IMR-90 (cell line): Measurements from ENCODE around the gene PLEKHA8. TPM values are rescaled to one million over a fixed set of nuclear protein-coding genes. Genes with fewer than 3 reads are reported as not detected.

Source experiments
- ATAC-seq: fragments of 200-7000 bp; cut with Tn5 transposase; 2 replicates; pipeline ENCODE4 v1.9.1; 2020; ENCODE audit warnings: low read depth, mild to moderate bottlenecking, moderate library complexity
- BruUV-seq: library from RNA; stranded (reverse); fragments of 400-500 nt; replicated peaks from 2 replicates; lab custom pipeline; 2021; lab: Mats Ljungman, UMichigan
- CTCF ChIA-PET: fragments of 300-600 bp; formaldehyde crosslinking; extraction: SDS; loops from one replicate; lab custom pipeline; 2021; ENCODE audit warnings: antibody characterized with exemption; lab: Yijun Ruan, JAX
- POLR2A ChIA-PET: fragments of 300-600 bp; sonication (Branson Sonifier 250); formaldehyde crosslinking; loops from one replicate; lab custom pipeline; 2022; ENCODE audit warnings: antibody characterized with exemption; ENCODE audit not compliant: unreplicated experiment; lab: Charles Lee
- DNase-seq: peaks from one replicate; pipeline ENCODE4 v3.0.0; 2013
- H2AFZ ChIP-seq: replicated peaks from 2 replicates; pipeline ENCODE3; 2013; ENCODE audit warnings: low read length, mild to moderate bottlenecking; ENCODE audit not compliant: poor library complexity
- H2AK5ac ChIP-seq: 2 replicates; pipeline ENCODE4 v1.6.1; 2013; ENCODE audit warnings: low read depth, low read length, inconsistent platforms
- H2AK9ac ChIP-seq: replicated peaks from 2 replicates; pipeline ENCODE3; 2013; ENCODE audit warnings: mild to moderate bottlenecking, low read depth, low read length, moderate library complexity; ENCODE audit not compliant: poor library complexity
- H2BK120ac ChIP-seq: 2 replicates; pipeline ENCODE4 v1.6.1; 2013; ENCODE audit warnings: low read depth, low read length, inconsistent platforms
- H2BK15ac ChIP-seq: 3 replicates; pipeline ENCODE4 v1.6.1; 2013; ENCODE audit warnings: low read depth, low read length, inconsistent platforms
- H2BK20ac ChIP-seq: 2 replicates; pipeline ENCODE4 v1.6.1; 2013; ENCODE audit warnings: low read depth, mild to moderate bottlenecking, inconsistent platforms, low read length, moderate library complexity
- H2BK5ac ChIP-seq: 2 replicates; pipeline ENCODE4 v1.6.1; 2013; ENCODE audit warnings: mild to moderate bottlenecking, low read depth, low read length, inconsistent platforms; ENCODE audit not compliant: poor library complexity, severe bottlenecking
- H3K14ac ChIP-seq: replicated peaks from 2 replicates; pipeline ENCODE4 v1.6.1; 2013; ENCODE audit warnings: low read depth, low read length, inconsistent platforms
- H3K18ac ChIP-seq: 2 replicates; pipeline ENCODE4 v1.6.1; 2013; ENCODE audit warnings: low read depth, low read length, control low read depth
- H3K23ac ChIP-seq: 2 replicates; pipeline ENCODE4 v1.6.1; 2013; ENCODE audit warnings: low read depth, low read length, inconsistent platforms
- H3K27ac ChIP-seq: 2 replicates; pipeline ENCODE4 v1.5.1; 2013; ENCODE audit warnings: mild to moderate bottlenecking, control low read depth, low read length; ENCODE audit not compliant: insufficient read depth
- H3K27me3 ChIP-seq: 2 replicates; pipeline ENCODE4 v1.6.1; 2013; ENCODE audit warnings: low read length; ENCODE audit not compliant: control insufficient read depth, insufficient read depth
- H3K36me3 ChIP-seq: 2 replicates; pipeline ENCODE4 v1.6.1; 2013; ENCODE audit warnings: low read length, mixed read lengths; ENCODE audit not compliant: control insufficient read depth, insufficient read depth
- H3K4ac ChIP-seq: 2 replicates; pipeline ENCODE4 v1.6.1; 2013; ENCODE audit warnings: low read depth, low read length, inconsistent platforms
- H3K4me1 ChIP-seq: 2 replicates; pipeline ENCODE4 v1.6.1; 2013; ENCODE audit warnings: low read length, mixed read lengths; ENCODE audit not compliant: control insufficient read depth, insufficient read depth
- H3K4me2 ChIP-seq: 2 replicates; pipeline ENCODE4 v1.6.1; 2013; ENCODE audit warnings: low read depth, mild to moderate bottlenecking, control low read depth, low read length, moderate library complexity
- H3K4me3 ChIP-seq: 2 replicates; pipeline ENCODE4 v1.5.1; 2013; ENCODE audit warnings: low read depth, mild to moderate bottlenecking, control low read depth, low read length, moderate library complexity; ENCODE audit not compliant: insufficient read depth
- H3K56ac ChIP-seq: 2 replicates; pipeline ENCODE4 v1.6.1; 2013; ENCODE audit warnings: low read length, inconsistent platforms; ENCODE audit not compliant: insufficient read depth; ENCODE audit errors: extremely low read depth
- H3K79me1 ChIP-seq, 2 experiments: 2 replicates each; pipeline ENCODE4 v1.6.1; 2013; ENCODE audit warnings: low read length in 2 of 2, inconsistent platforms in 1 of 2, low read depth in 1 of 2
- H3K9ac ChIP-seq: 2 replicates; pipeline ENCODE4 v1.6.1; 2013; ENCODE audit warnings: low read depth, low read length, control low read depth
- H3K9me1 ChIP-seq: 2 replicates; pipeline ENCODE4 v1.6.1; 2013; ENCODE audit warnings: low read length, inconsistent platforms; ENCODE audit not compliant: insufficient read depth
- H3K9me3 ChIP-seq: 2 replicates; pipeline ENCODE4 v1.6.1; 2013; ENCODE audit warnings: low read length; ENCODE audit not compliant: control insufficient read depth, insufficient read depth
- H4K20me1 ChIP-seq: 2 replicates; pipeline ENCODE4 v1.6.1; 2013; ENCODE audit warnings: low read length, inconsistent platforms; ENCODE audit not compliant: insufficient read depth
- H4K5ac ChIP-seq: 2 replicates; pipeline ENCODE4 v1.6.1; 2013; ENCODE audit warnings: mild to moderate bottlenecking, low read depth, low read length, control low read depth
- H4K8ac ChIP-seq, 2 experiments: 2 replicates each; pipeline ENCODE4 v1.6.1; 2013; ENCODE audit warnings: low read depth in 2 of 2, low read length in 2 of 2, control low read depth in 1 of 2, inconsistent platforms in 1 of 2
- H4K91ac ChIP-seq: 2 replicates; pipeline ENCODE4 v1.6.1; 2013; ENCODE audit warnings: low read depth, low read length, inconsistent platforms; ENCODE audit not compliant: insufficient read depth
- BHLHE40 ChIP-seq: fragments of 150-350 bp; IDR thresholded peaks from 2 replicates; pipeline ENCODE4 v1.6.1; 2016; ENCODE audit warnings: mild to moderate bottlenecking, low read depth, low read length
- CEBPB ChIP-seq: IDR thresholded peaks from 2 replicates; pipeline ENCODE4 v1.6.1; 2012; ENCODE audit warnings: low read depth, low read length, improper control_type of control experiment
- CHD1 ChIP-seq: IDR thresholded peaks from 2 replicates; pipeline ENCODE4 v1.6.1; 2012; ENCODE audit warnings: low read depth, low read length, improper control_type of control experiment
- FOS ChIP-seq: fragments of 150-350 bp; IDR thresholded peaks from 2 replicates; pipeline ENCODE4 v1.6.1; 2016; ENCODE audit warnings: low read depth, low read length
- MAFK ChIP-seq: IDR thresholded peaks from 2 replicates; pipeline ENCODE4 v1.6.1; 2012; ENCODE audit warnings: low read depth, low read length, improper control_type of control experiment
- MAZ ChIP-seq: IDR thresholded peaks from 2 replicates; pipeline ENCODE4 v1.6.1; 2012; ENCODE audit warnings: low read depth, mild to moderate bottlenecking, low read length, improper control_type of control experiment, moderate library complexity, borderline replicate concordance
- MXI1 ChIP-seq: IDR thresholded peaks from 2 replicates; pipeline ENCODE4 v1.6.1; 2012; ENCODE audit warnings: low read depth, mild to moderate bottlenecking, low read length, moderate library complexity, borderline replicate concordance
- NFE2L2 ChIP-seq: fragments of 150-350 bp; IDR thresholded peaks from 2 replicates; pipeline ENCODE4 v1.6.1; 2016; ENCODE audit warnings: low read depth, mild to moderate bottlenecking, low read length
- POLR2A ChIP-seq: IDR thresholded peaks from 2 replicates; pipeline ENCODE4 v1.6.1; 2012; ENCODE audit warnings: mild to moderate bottlenecking, low read depth, low read length
- RAD21 ChIP-seq: IDR thresholded peaks from 2 replicates; pipeline ENCODE4 v1.6.1; 2012; ENCODE audit warnings: low read length, improper control_type of control experiment
- RCOR1 ChIP-seq: IDR thresholded peaks from 2 replicates; pipeline ENCODE4 v1.6.1; 2012; ENCODE audit warnings: mild to moderate bottlenecking, low read length, improper control_type of control experiment; ENCODE audit not compliant: insufficient replicate concordance
- RFX5 ChIP-seq: IDR thresholded peaks from 2 replicates; pipeline ENCODE4 v1.8.0; 2012; ENCODE audit warnings: low read depth, mild to moderate bottlenecking, low read length, moderate library complexity
- SMC3 ChIP-seq: fragments of 150-350 bp; IDR thresholded peaks from 2 replicates; pipeline ENCODE4 v1.6.1; 2016; ENCODE audit warnings: low read depth, mild to moderate bottlenecking, antibody characterized with exemption, low read length, moderate library complexity
- WGBS, 2 experiments: methylation state at CpG; one replicate each; pipeline versions ENCODE4 v1.1.5 to v1.1.7; 2013; ENCODE audit warnings: missing lambda C conversion rate in 2 of 2; ENCODE audit not compliant: insufficient read length in 1 of 2; ENCODE audit errors: extremely low coverage in 2 of 2; 5-methylcytosine and 5-hydroxymethylcytosine counted together
- dilution Hi-C: fragments of 300-500 bp; cut with HindIII; formaldehyde crosslinking; loops from one replicate; pipeline ENCODE4 v1.14.3; 2018; ENCODE audit warnings: low sequenced_read_pairs; ENCODE audit not compliant: unreplicated experiment
- in situ Hi-C: fragments of 300-500 bp; cut with MboI; formaldehyde crosslinking; loops from 3 replicates; pipeline ENCODE4 v1.14.3; 2019; ENCODE audit warnings: low sequenced_read_pairs, inconsistent platforms, mixed read lengths
- intact Hi-C: fragments of 100-400 bp; cut with micrococcal nuclease; formaldehyde crosslinking; loops from 2 replicates; pipeline ENCODE4 v1.10.0; 2022
- polyA plus RNA-seq, 3 experiments: library from polyadenylated mRNA; depleted of rRNA; stranded (reverse); fragments of >200 nt; gene quantifications; 2 replicates each; pipeline ENCODE4 v1.2.3, GENCODE V29; 2012; ENCODE audit warnings: low replicate concordance in 1 of 3
- total RNA-seq: library from RNA; depleted of rRNA; stranded (reverse); fragments of >200 nt; gene quantifications from 2 replicates; pipeline ENCODE4 v1.2.3, GENCODE V29; 2012
- TF ChIP-seq, protein P1 (sequence below): conservative IDR thresholded peaks from 2 replicates; pipeline ENCODE4 v1.5.1; 2012; ENCODE audit warnings: mild to moderate bottlenecking, low read depth, low read length, improper control_type of control experiment
- TF ChIP-seq, protein P2 (sequence below): fragments of 150-350 bp; IDR thresholded peaks from 2 replicates; pipeline ENCODE4 v1.6.1; 2017; ENCODE audit warnings: mild to moderate bottlenecking, antibody characterized with exemption, low read length, low read depth
- TF ChIP-seq, protein P3 (sequence below): fragments of 150-350 bp; IDR thresholded peaks from 2 replicates; pipeline ENCODE4 v1.6.1; 2016; ENCODE audit warnings: low read depth, mild to moderate bottlenecking, low read length, moderate library complexity, borderline replicate concordance

PLEKHA8 gene
- total and polyA plus RNA-seq, 2 of the 4 experiments (the other 2 are of a cell fraction), result 3.6 to 9.7 TPM

DNA sequence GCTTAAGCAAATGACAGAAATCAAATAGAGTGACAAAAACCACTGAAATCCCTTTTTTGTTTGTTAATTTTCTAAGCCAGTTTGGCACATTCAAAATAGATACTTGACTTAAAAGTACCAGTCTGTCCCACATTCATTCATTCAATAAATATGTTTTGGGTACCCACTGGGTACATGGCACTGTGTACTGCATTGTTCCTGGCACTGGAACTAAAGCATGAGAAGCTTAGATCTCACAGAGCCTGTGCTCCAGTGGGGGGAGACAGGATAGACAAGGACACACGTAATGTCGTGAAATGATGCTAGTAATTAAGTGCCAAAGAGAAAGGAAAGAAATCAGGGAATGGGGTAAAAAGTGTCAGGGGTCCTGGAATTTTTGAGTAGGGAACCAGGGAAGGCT is 119.6 kb downstream of the PLEKHA8 start:
- Histone ChIP-seq H2BK15ac (no peak overlapping the region), H3K18ac (no peak overlapping the region), H3K56ac (no peak overlapping the region), H3K9ac (no peak overlapping the region), H2BK5ac (no peak overlapping the region), H3K4me3 (no peak overlapping the region), H2BK120ac (no peak overlapping the region), H4K8ac (no peak overlapping the region), H3K4ac (no peak overlapping the region), H3K9me3 (no peaks in the 10 kb centered on the region), H2AFZ (no peak overlapping the region), H4K5ac (no peak overlapping the region), H3K79me1 (peaks cover 3 to 4% of the 10 kb centered on the region in 2 experiments; a peak in 2 of 4 replicates), H3K9me1 (no peaks in the 10 kb centered on the region), H3K4me1 (peaks cover 3% of the 10 kb centered on the region; the same call in 1 of the 2 replicates), H3K14ac (no peak overlapping the region), H3K27me3 (no peaks in the 10 kb centered on the region), H2AK9ac (no peak overlapping the region), H3K4me2 (no peak overlapping the region), H2BK20ac (no peak overlapping the region), H3K27ac (no peak overlapping the region), H3K23ac (no peak overlapping the region), H3K36me3 (peaks cover 3% of the 10 kb centered on the region), H2AK5ac (no peak overlapping the region), H4K20me1 (no peaks in the 10 kb centered on the region), H4K91ac (no peak overlapping the region)
- POLR2A ChIA-PET, result no interaction called here
- no peak for DNase-seq
- ATAC-seq, result no peak
- in situ Hi-C loops (no loop called here), intact Hi-C loops (no loop called here), dilution Hi-C loops (no loop called here)
- TF ChIP-seq RAD21, result no peak
- TF ChIP-seq SMC3, result no peak
- TF ChIP-seq MAZ, result no peak
- TF ChIP-seq, protein P1, sequence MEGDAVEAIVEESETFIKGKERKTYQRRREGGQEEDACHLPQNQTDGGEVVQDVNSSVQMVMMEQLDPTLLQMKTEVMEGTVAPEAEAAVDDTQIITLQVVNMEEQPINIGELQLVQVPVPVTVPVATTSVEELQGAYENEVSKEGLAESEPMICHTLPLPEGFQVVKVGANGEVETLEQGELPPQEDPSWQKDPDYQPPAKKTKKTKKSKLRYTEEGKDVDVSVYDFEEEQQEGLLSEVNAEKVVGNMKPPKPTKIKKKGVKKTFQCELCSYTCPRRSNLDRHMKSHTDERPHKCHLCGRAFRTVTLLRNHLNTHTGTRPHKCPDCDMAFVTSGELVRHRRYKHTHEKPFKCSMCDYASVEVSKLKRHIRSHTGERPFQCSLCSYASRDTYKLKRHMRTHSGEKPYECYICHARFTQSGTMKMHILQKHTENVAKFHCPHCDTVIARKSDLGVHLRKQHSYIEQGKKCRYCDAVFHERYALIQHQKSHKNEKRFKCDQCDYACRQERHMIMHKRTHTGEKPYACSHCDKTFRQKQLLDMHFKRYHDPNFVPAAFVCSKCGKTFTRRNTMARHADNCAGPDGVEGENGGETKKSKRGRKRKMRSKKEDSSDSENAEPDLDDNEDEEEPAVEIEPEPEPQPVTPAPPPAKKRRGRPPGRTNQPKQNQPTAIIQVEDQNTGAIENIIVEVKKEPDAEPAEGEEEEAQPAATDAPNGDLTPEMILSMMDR, result no peak
- no peak for TF ChIP-seq RCOR1
- TF ChIP-seq RFX5, result no peak
- no peak for TF ChIP-seq CEBPB
- TF ChIP-seq, protein P2, sequence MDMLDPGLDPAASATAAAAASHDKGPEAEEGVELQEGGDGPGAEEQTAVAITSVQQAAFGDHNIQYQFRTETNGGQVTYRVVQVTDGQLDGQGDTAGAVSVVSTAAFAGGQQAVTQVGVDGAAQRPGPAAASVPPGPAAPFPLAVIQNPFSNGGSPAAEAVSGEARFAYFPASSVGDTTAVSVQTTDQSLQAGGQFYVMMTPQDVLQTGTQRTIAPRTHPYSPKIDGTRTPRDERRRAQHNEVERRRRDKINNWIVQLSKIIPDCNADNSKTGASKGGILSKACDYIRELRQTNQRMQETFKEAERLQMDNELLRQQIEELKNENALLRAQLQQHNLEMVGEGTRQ, result no peak
- no peak for TF ChIP-seq MAFK
- no peak for TF ChIP-seq MXI1
- TF ChIP-seq NFE2L2, result no peak
- TF ChIP-seq CHD1, result no peak
- TF ChIP-seq, protein P3, sequence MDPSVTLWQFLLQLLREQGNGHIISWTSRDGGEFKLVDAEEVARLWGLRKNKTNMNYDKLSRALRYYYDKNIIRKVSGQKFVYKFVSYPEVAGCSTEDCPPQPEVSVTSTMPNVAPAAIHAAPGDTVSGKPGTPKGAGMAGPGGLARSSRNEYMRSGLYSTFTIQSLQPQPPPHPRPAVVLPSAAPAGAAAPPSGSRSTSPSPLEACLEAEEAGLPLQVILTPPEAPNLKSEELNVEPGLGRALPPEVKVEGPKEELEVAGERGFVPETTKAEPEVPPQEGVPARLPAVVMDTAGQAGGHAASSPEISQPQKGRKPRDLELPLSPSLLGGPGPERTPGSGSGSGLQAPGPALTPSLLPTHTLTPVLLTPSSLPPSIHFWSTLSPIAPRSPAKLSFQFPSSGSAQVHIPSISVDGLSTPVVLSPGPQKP, result no peak
- TF ChIP-seq POLR2A, result no peak
- no peak for TF ChIP-seq BHLHE40
- no peak for TF ChIP-seq FOS
- 93% methylated on average over 2 of the region's 2 CpGs; no CpG with 5 or more reads in 1 of the 2 experiments for WGBS, 2 experiments
- no TSS peak for BruUV-seq
- CTCF ChIA-PET, result interaction anchor here (0.6 kb wide), 1 partner anchor 782 kb away, joined by 3 read pairs; no protein-coding TSS in a partner anchor
